ENCODE measurements around the gene MYO1G. TPM values are rescaled to one million over a fixed set of nuclear protein-coding genes. Genes with fewer than 3 reads are reported as not detected.

Gene MYO1G
- total and polyA plus RNA-seq, 3 experiments from 2014 or later, result 182 to 374 (median 363) TPM

DNA sequence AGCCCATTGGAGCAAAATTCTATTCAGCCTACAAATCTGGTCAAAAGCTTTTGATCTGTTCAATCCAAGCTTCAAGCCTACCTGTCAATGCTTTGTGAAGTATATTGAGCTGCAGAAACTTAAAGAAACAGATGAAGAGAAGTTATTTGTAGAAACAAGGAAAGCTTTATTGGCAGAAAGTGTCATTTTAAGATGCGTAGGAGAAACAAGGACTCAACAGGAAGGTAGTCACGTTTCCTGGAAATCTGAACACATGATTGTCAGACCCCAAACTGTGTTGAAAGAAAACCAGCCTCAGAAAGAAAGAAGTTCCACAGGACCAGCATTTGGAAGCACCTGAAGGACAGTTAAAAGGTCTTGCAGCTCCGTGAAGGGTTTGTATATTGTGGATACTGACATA is 58.7 kb downstream of the MYO1G start:
- no peaks in the 10 kb centered on the region for H3K36me3 Mint-ChIP-seq
- POLR2A ChIA-PET, result interaction anchor here (0.8 to 1.2 kb wide), 4 partner anchors 36 to 107 kb away, joined by 3 to 4 read pairs (median 4); no protein-coding TSS in a partner anchor
- H3K4me3 Mint-ChIP-seq, result no peak overlapping the region
- Histone ChIP-seq H3K27me3 (ENCODE audit: insufficient read depth, low read length, poor library complexity, severe bottlenecking) (no peaks in the 10 kb centered on the region), H3K36me3 (ENCODE audit: insufficient read depth, low read length) (no peaks in the 10 kb centered on the region), H3K4me1 (ENCODE audit: insufficient read depth, low read length) (peaks cover 8% of the 10 kb centered on the region), H3K27ac (ENCODE audit: low read depth, low read length) (no peak overlapping the region), H3K4me3 (ENCODE audit: low read length) (no peak overlapping the region), H3K9me3 (ENCODE audit: low read length) (no peaks in the 10 kb centered on the region)
- peaks cover 6 to 15% (median 9%) of the 10 kb centered on the region in 3 donors for H3K4me1 Mint-ChIP-seq
- peak overlapping the region in 2 of 8 donors; percentile 47 to 54 for H3K27ac Mint-ChIP-seq
- H3K27me3 Mint-ChIP-seq, result no peaks in the 10 kb centered on the region
- H3K9me3 Mint-ChIP-seq, result no peaks in the 10 kb centered on the region
- DNase-seq, result no peak
- CTCF ChIA-PET, result interaction anchor here (0.9 to 5.5 kb wide), 8 partner anchors 35 to 429 kb away, joined by 3 to 41 read pairs (median 4); partner anchors contain the start of genes NUDCD3 and PURB

GRCh38 chr7:44918029-44918428 is 60.8 kb downstream of the MYO1G start:
- Histone ChIP-seq H3K36me3 (ENCODE audit: insufficient read depth, low read length) (no peaks in the 10 kb centered on the region), H3K4me1 (ENCODE audit: insufficient read depth, low read length) (peaks cover 10% of the 10 kb centered on the region), H3K27me3 (ENCODE audit: insufficient read depth, low read length, poor library complexity, severe bottlenecking) (no peaks in the 10 kb centered on the region), H3K4me3 (ENCODE audit: low read length) (no peak overlapping the region), H3K27ac (ENCODE audit: low read depth, low read length) (no peak overlapping the region), H3K9me3 (ENCODE audit: low read length) (no peaks in the 10 kb centered on the region)
- CTCF ChIA-PET, result interaction anchor here (0.8 to 5.5 kb wide), 2 partner anchors 9 to 61 kb away, joined by 3 to 41 read pairs; no protein-coding TSS in a partner anchor
- Mint-ChIP-seq H3K36me3 (no peaks in the 10 kb centered on the region), H3K27ac (no peak overlapping the region), H3K27me3 (no peaks in the 10 kb centered on the region), H3K4me1 (peaks cover 8 to 27% (median 12%) of the 10 kb centered on the region in 3 donors), H3K9me3 (no peaks in the 10 kb centered on the region), H3K4me3 (no peak overlapping the region)
- DNase-seq, result no peak
- POLR2A ChIA-PET, result no interaction called here

DNA sequence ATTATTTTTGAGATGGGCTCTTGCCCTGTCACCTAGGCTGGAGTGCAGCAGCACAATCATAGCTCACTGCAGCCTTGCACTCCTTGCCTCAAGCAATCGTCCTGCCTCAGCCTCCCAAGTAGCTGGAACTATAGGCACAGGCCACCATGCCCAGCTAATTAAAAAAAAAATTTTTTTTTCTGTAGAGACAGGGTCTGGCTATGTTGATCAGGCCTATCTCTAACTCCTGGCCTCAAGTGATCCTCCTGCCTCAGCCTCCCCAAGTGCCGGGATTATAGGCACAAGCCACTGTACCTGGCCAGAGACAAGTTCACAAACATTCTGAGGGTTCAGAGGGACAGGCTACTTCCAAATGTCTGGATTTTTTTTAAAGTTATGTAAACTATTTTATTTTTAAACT is 61.4 kb downstream of the MYO1G start:
- no peak overlapping the region for H3K27ac Mint-ChIP-seq
- H3K4me1 Mint-ChIP-seq, result peaks cover 8 to 27% (median 12%) of the 10 kb centered on the region in 3 donors
- Histone ChIP-seq H3K4me3 (ENCODE audit: low read length) (no peak overlapping the region), H3K27me3 (ENCODE audit: insufficient read depth, low read length, poor library complexity, severe bottlenecking) (no peaks in the 10 kb centered on the region), H3K9me3 (ENCODE audit: low read length) (no peaks in the 10 kb centered on the region), H3K4me1 (ENCODE audit: insufficient read depth, low read length) (peaks cover 10% of the 10 kb centered on the region), H3K36me3 (ENCODE audit: insufficient read depth, low read length) (no peaks in the 10 kb centered on the region), H3K27ac (ENCODE audit: low read depth, low read length) (no peak overlapping the region)
- ChIA-PET POLR2A (no interaction called here), CTCF (interaction anchor here (5.5 kb wide), 1 partner anchor 61 kb away, joined by 41 read pairs; no protein-coding TSS in a partner anchor)
- H3K27me3 Mint-ChIP-seq, result no peaks in the 10 kb centered on the region
- no peak overlapping the region for H3K4me3 Mint-ChIP-seq
- no peaks in the 10 kb centered on the region for H3K36me3 Mint-ChIP-seq
- no peaks in the 10 kb centered on the region for H3K9me3 Mint-ChIP-seq
- DNase-seq, result no peak

DNA sequence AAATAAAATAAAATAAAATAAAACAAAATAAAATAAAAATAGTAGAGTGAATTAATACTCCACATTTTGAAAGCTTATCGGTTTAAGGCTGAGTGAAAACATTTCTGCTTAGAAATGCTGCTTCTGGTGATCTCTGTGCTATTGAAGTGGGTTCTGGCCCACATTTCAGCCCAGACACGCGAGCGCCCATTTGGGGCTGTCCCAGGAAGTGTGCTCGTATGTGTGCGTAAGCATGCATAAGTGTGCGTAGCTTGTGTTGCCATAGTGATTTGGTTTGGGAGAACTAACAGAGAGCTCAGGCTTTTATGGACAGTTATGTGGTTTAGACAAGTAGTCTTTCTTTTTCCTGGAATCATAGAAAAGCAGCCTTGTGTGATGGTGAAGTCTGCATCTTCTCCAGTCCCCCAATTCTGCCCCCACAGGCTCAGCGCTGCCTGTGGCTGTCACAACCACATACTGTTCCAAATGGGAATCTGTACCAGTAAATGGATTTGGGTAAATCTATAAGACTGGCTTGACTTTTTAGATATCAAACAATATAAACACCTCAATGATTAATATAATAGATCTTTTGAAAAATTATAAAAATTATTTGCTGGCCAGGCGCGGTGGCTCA is 63.7 kb downstream of the MYO1G start:
- peak overlapping the region; percentile 35 for H3K27ac ChIP-seq (ENCODE audit: low read depth, low read length)
- no peaks in the 10 kb centered on the region for H3K9me3 Mint-ChIP-seq

DNA sequence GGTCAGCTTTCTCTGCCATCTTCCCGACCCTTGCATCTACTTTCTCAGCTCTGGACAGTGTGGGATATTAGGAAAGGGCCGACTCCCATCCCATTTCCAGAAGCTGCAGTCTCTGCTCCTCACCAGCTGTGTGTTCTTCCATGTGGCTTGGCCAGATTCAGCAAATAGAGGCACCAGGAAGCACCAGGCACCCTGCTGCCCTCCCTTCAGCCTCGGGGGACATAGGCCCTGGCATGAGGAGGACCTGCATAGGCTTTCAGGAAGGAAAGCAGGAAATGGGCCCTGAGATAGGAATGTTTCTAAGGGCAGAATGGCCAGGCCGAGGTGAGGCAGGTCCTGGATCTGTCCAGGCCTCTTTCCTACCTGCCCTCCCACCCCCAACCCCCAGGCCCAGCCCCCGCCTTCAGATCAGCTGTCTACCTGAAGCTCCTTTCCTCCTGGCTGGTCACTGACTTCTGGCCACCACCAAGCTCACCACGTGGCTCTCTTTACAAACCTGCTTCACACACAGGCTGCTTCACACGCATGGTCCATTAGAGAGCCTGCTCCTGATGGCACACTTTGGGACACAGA is 66.0 kb downstream of the MYO1G start:
- POLR2A ChIA-PET, result no interaction called here
- H3K27ac Mint-ChIP-seq, result peak overlapping the region in 7 of 8 donors; percentile 32 to 92 (median 85)
- no peaks in the 10 kb centered on the region for H3K9me3 Mint-ChIP-seq
- no peak overlapping the region for H3K4me3 Mint-ChIP-seq
- peaks cover 0 to 2% of the 10 kb centered on the region in 2 donors for H3K27me3 Mint-ChIP-seq
- H3K4me1 Mint-ChIP-seq, result peaks cover 3 to 17% (median 4%) of the 10 kb centered on the region in 3 donors
- Histone ChIP-seq H3K27me3 (ENCODE audit: insufficient read depth, low read length, poor library complexity, severe bottlenecking) (no peaks in the 10 kb centered on the region), H3K36me3 (ENCODE audit: insufficient read depth, low read length) (no peaks in the 10 kb centered on the region), H3K4me3 (ENCODE audit: low read length) (no peak overlapping the region), H3K9me3 (ENCODE audit: low read length) (no peaks in the 10 kb centered on the region), H3K4me1 (ENCODE audit: insufficient read depth, low read length) (peaks cover 7% of the 10 kb centered on the region), H3K27ac (ENCODE audit: low read depth, low read length) (no peak overlapping the region)
- no peak for DNase-seq
- CTCF ChIA-PET, result no interaction called here
- peaks cover 0 to 3% (median 0%) of the 10 kb centered on the region in 3 donors for H3K36me3 Mint-ChIP-seq

More for the DNA sequence above, 63.7 kb downstream of the MYO1G start:
- DNase-seq, result peak in 4 of 5 donors; percentile 30 to 90 (median 78)
- Mint-ChIP-seq H3K27me3 (no peaks in the 10 kb centered on the region), H3K4me1 (peaks cover 3 to 17% (median 4%) of the 10 kb centered on the region in 3 donors), H3K27ac (peak overlapping the region in 6 of 8 donors; percentile 70 to 96 (median 87)), H3K4me3 (peak overlapping the region in 1 of 7 donors; percentile 22), H3K36me3 (no peaks in the 10 kb centered on the region)
- ChIA-PET POLR2A (interaction anchor here (1.4 kb wide), 1 partner anchor 30 kb away, joined by 10 read pairs; the partner anchor contains the start of gene PURB), CTCF (interaction anchor here (0.8 to 1.2 kb wide), 4 partner anchors 21 to 67 kb away, joined by 3 to 5 read pairs (median 4); partner anchors contain the start of genes H2AZ2 and PURB)
- Histone ChIP-seq H3K27me3 (ENCODE audit: insufficient read depth, low read length, poor library complexity, severe bottlenecking) (no peaks in the 10 kb centered on the region), H3K9me3 (ENCODE audit: low read length) (no peaks in the 10 kb centered on the region), H3K36me3 (ENCODE audit: insufficient read depth, low read length) (no peaks in the 10 kb centered on the region), H3K4me1 (ENCODE audit: insufficient read depth, low read length) (peaks cover 7% of the 10 kb centered on the region), H3K4me3 (ENCODE audit: low read length) (no peak overlapping the region)

Other genes starting within 250 kb of the MYO1G start
- 100 to 1,000 TPM; 119 to 122 TPM for gene ZMIZ2, start 230.2 kb downstream of the MYO1G start, total RNA-seq
- 9.8 TPM for gene ZMIZ2, start 230.2 kb downstream of the MYO1G start, polyA plus RNA-seq
- gene PPIA, start 182.3 kb downstream of the MYO1G start, total RNA-seq, result 1,000 to 10,000 TPM; 3,369 to 3,448 TPM
- gene PPIA, start 182.3 kb downstream of the MYO1G start, polyA plus RNA-seq, result 3,693 TPM
- 100 to 1,000 TPM; 243 to 244 TPM for gene H2AZ2, start 130.9 kb downstream of the MYO1G start, total RNA-seq
- gene H2AZ2, start 130.9 kb downstream of the MYO1G start, polyA plus RNA-seq, result 273 TPM
- 10 to 100 TPM; 45.0 to 45.1 TPM for gene PURB, start 93.5 kb downstream of the MYO1G start, total RNA-seq
- 3.2 TPM for gene PURB, start 93.5 kb downstream of the MYO1G start, polyA plus RNA-seq
- gene CCM2, start 21.2 kb upstream of the MYO1G start, total RNA-seq, result 10 to 100 TPM; 70.6 to 74.8 TPM
- 81.1 TPM for gene CCM2, start 21.2 kb upstream of the MYO1G start, polyA plus RNA-seq
- 1 to 10 TPM in 1 of 2 experiments, under 1 TPM in 1; 0.82 to 1.3 TPM for gene NACAD, start 110.0 kb upstream of the MYO1G start, total RNA-seq
- 0.31 TPM for gene NACAD, start 110.0 kb upstream of the MYO1G start, polyA plus RNA-seq
- 100 to 1,000 TPM; 198 to 203 TPM for gene TBRG4, start 132.7 kb upstream of the MYO1G start, total RNA-seq
- 58.9 TPM for gene TBRG4, start 132.7 kb upstream of the MYO1G start, polyA plus RNA-seq
- not detected for gene RAMP3, start 178.8 kb upstream of the MYO1G start, total RNA-seq
- gene RAMP3, start 178.8 kb upstream of the MYO1G start, polyA plus RNA-seq, result not detected